ENCODE results near the gene SEC61G. TPM values are rescaled to one million over a fixed set of nuclear protein-coding genes. Genes with fewer than 3 reads are reported as not detected.

Gene SEC61G
- total RNA-seq, 1 experiment from 2014 or later, result 208 TPM

DNA sequence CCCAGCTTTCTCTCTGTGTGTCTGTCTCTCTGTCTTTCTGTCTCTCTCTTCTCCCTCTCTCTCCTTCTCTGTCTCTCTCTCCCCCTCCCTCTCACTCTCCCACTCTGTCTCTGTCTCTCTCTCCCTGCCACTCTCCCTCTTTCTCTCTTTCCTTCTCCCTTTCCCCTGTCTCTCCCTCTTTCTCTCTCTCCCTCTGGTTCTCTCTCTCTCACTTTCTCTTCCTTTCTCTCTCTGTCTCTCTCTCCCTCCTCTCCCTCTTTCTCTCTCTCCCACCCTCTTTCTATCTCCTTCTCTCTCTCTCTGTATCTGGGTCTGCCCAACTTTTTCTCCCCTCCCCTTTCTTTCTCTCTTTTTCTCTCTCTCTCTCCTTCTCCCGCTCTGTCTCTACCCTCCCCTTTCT, 36.5 kb downstream of the SEC61G start:
- DNase-seq (ENCODE audit: low spot score) (no peak), ATAC-seq (no peak)
- ChIA-PET POLR2A (no interaction called here), CTCF (no interaction called here)
- Mint-ChIP-seq H3K36me3 (peaks cover 3% of the 10 kb centered on the region; the same call in 1 of the 2 replicates), H3K4me3 (no peak overlapping the region), H3K27me3 (ENCODE audit: low read depth) (no peaks in the 10 kb centered on the region), H3K27ac (no peak overlapping the region), H3K9me3 (peaks cover 20% of the 10 kb centered on the region), H3K4me1 (0 out of 2 replicates have a peak, but pooled peaks cover 3% of the 10 kb centered on the region)
- no peak for TF ChIP-seq JAZF1 (CRISPR knock-in tag; IDR thresholded peaks at IDR 0.05)
- TF ChIP-seq TEAD4 (CRISPR knock-in tag; IDR thresholded peaks at IDR 0.05), result no peak
- TF ChIP-seq ZNF219 (CRISPR knock-in tag; IDR thresholded peaks at IDR 0.05; ENCODE audit: borderline replicate concordance), result no peak
- TF ChIP-seq, protein P1, sequence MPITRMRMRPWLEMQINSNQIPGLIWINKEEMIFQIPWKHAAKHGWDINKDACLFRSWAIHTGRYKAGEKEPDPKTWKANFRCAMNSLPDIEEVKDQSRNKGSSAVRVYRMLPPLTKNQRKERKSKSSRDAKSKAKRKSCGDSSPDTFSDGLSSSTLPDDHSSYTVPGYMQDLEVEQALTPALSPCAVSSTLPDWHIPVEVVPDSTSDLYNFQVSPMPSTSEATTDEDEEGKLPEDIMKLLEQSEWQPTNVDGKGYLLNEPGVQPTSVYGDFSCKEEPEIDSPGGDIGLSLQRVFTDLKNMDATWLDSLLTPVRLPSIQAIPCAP (CRISPR knock-in tag; IDR thresholded peaks at IDR 0.05), result no peak
- no peak for TF ChIP-seq OVOL2 (CRISPR knock-in tag; IDR thresholded peaks at IDR 0.05; ENCODE audit: borderline replicate concordance)
- TF ChIP-seq ETV6 (CRISPR knock-in tag; IDR thresholded peaks at IDR 0.05), result no peak
- TF ChIP-seq, protein P2, sequence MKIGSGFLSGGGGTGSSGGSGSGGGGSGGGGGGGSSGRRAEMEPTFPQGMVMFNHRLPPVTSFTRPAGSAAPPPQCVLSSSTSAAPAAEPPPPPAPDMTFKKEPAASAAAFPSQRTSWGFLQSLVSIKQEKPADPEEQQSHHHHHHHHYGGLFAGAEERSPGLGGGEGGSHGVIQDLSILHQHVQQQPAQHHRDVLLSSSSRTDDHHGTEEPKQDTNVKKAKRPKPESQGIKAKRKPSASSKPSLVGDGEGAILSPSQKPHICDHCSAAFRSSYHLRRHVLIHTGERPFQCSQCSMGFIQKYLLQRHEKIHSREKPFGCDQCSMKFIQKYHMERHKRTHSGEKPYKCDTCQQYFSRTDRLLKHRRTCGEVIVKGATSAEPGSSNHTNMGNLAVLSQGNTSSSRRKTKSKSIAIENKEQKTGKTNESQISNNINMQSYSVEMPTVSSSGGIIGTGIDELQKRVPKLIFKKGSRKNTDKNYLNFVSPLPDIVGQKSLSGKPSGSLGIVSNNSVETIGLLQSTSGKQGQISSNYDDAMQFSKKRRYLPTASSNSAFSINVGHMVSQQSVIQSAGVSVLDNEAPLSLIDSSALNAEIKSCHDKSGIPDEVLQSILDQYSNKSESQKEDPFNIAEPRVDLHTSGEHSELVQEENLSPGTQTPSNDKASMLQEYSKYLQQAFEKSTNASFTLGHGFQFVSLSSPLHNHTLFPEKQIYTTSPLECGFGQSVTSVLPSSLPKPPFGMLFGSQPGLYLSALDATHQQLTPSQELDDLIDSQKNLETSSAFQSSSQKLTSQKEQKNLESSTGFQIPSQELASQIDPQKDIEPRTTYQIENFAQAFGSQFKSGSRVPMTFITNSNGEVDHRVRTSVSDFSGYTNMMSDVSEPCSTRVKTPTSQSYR (CRISPR knock-in tag; IDR thresholded peaks at IDR 0.05), result no peak
- TF ChIP-seq MYBL2 (CRISPR knock-in tag; IDR thresholded peaks at IDR 0.05), result no peak
- TF ChIP-seq, protein P3, sequence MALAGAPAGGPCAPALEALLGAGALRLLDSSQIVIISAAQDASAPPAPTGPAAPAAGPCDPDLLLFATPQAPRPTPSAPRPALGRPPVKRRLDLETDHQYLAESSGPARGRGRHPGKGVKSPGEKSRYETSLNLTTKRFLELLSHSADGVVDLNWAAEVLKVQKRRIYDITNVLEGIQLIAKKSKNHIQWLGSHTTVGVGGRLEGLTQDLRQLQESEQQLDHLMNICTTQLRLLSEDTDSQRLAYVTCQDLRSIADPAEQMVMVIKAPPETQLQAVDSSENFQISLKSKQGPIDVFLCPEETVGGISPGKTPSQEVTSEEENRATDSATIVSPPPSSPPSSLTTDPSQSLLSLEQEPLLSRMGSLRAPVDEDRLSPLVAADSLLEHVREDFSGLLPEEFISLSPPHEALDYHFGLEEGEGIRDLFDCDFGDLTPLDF (CRISPR knock-in tag; IDR thresholded peaks at IDR 0.05), result no peak
- TF ChIP-seq, protein P4, sequence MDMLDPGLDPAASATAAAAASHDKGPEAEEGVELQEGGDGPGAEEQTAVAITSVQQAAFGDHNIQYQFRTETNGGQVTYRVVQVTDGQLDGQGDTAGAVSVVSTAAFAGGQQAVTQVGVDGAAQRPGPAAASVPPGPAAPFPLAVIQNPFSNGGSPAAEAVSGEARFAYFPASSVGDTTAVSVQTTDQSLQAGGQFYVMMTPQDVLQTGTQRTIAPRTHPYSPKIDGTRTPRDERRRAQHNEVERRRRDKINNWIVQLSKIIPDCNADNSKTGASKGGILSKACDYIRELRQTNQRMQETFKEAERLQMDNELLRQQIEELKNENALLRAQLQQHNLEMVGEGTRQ (CRISPR knock-in tag; IDR thresholded peaks at IDR 0.05), result no peak
- TF ChIP-seq, protein P5, sequence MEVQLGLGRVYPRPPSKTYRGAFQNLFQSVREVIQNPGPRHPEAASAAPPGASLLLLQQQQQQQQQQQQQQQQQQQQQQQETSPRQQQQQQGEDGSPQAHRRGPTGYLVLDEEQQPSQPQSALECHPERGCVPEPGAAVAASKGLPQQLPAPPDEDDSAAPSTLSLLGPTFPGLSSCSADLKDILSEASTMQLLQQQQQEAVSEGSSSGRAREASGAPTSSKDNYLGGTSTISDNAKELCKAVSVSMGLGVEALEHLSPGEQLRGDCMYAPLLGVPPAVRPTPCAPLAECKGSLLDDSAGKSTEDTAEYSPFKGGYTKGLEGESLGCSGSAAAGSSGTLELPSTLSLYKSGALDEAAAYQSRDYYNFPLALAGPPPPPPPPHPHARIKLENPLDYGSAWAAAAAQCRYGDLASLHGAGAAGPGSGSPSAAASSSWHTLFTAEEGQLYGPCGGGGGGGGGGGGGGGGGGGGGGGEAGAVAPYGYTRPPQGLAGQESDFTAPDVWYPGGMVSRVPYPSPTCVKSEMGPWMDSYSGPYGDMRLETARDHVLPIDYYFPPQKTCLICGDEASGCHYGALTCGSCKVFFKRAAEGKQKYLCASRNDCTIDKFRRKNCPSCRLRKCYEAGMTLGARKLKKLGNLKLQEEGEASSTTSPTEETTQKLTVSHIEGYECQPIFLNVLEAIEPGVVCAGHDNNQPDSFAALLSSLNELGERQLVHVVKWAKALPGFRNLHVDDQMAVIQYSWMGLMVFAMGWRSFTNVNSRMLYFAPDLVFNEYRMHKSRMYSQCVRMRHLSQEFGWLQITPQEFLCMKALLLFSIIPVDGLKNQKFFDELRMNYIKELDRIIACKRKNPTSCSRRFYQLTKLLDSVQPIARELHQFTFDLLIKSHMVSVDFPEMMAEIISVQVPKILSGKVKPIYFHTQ (CRISPR knock-in tag; IDR thresholded peaks at IDR 0.05), result no peak
- TF ChIP-seq, protein P6, sequence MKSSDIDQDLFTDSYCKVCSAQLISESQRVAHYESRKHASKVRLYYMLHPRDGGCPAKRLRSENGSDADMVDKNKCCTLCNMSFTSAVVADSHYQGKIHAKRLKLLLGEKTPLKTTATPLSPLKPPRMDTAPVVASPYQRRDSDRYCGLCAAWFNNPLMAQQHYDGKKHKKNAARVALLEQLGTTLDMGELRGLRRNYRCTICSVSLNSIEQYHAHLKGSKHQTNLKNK (CRISPR knock-in tag; IDR thresholded peaks at IDR 0.05), result no peak
- TF ChIP-seq NFYB (CRISPR knock-in tag; conservative IDR thresholded peaks at IDR 0.05; ENCODE audit: low read depth), result no peak
- TF ChIP-seq RELA (CRISPR knock-in tag; IDR thresholded peaks at IDR 0.05; ENCODE audit: borderline replicate concordance), result no peak
- no peak for TF ChIP-seq ZBTB21 (CRISPR knock-in tag; IDR thresholded peaks at IDR 0.05; ENCODE audit: borderline replicate concordance)
- TF ChIP-seq NFATC4 (CRISPR knock-in tag; IDR thresholded peaks at IDR 0.05), result no peak
- no peak for TF ChIP-seq JUN (CRISPR knock-in tag; IDR thresholded peaks at IDR 0.05)

DNA sequence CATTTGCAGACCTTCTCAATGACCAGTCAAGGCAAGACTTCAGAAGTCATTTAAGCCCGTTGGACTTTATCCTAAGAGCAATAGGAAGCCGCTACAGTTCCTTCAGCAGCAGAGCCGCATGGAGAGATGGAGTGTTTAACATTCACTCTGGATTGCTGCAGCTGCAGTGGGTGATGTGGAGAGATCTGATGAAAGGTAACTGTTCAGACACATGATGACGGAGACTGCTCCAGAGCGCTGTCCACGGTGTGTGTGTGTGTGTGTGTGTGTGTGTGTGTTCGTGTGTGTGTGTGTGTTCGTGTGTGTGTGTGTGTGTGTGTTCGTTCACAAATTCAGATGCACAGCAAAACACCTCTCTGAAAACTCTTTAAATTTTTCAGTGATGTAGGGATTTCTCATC, 37.0 kb downstream of the SEC61G start:
- Mint-ChIP-seq H3K9me3 (peaks cover 25% of the 10 kb centered on the region), H3K4me3 (no peak overlapping the region), H3K4me1 (0 out of 2 replicates have a peak, but pooled peaks cover 3% of the 10 kb centered on the region), H3K36me3 (peaks cover 6% of the 10 kb centered on the region; the same call in 1 of the 2 replicates), H3K27me3 (ENCODE audit: low read depth) (no peaks in the 10 kb centered on the region), H3K27ac (no peak overlapping the region)
- ATAC-seq, result no peak
- ChIA-PET POLR2A (no interaction called here), CTCF (no interaction called here)
- no peak for DNase-seq (ENCODE audit: low spot score)
- TF ChIP-seq SOX15 (CRISPR knock-in tag; IDR thresholded peaks at IDR 0.05) (no peak), NFYB (CRISPR knock-in tag; conservative IDR thresholded peaks at IDR 0.05; ENCODE audit: low read depth) (no peak), ZNF423 (CRISPR knock-in tag; IDR thresholded peaks at IDR 0.05) (no peak), SMAD3 (CRISPR knock-in tag; IDR thresholded peaks at IDR 0.05; ENCODE audit: borderline replicate concordance) (no peak), SP1 (CRISPR knock-in tag; conservative IDR thresholded peaks at IDR 0.05) (no peak), ZNF219 (CRISPR knock-in tag; IDR thresholded peaks at IDR 0.05; ENCODE audit: borderline replicate concordance) (no peak)
- TF ChIP-seq, protein P7, sequence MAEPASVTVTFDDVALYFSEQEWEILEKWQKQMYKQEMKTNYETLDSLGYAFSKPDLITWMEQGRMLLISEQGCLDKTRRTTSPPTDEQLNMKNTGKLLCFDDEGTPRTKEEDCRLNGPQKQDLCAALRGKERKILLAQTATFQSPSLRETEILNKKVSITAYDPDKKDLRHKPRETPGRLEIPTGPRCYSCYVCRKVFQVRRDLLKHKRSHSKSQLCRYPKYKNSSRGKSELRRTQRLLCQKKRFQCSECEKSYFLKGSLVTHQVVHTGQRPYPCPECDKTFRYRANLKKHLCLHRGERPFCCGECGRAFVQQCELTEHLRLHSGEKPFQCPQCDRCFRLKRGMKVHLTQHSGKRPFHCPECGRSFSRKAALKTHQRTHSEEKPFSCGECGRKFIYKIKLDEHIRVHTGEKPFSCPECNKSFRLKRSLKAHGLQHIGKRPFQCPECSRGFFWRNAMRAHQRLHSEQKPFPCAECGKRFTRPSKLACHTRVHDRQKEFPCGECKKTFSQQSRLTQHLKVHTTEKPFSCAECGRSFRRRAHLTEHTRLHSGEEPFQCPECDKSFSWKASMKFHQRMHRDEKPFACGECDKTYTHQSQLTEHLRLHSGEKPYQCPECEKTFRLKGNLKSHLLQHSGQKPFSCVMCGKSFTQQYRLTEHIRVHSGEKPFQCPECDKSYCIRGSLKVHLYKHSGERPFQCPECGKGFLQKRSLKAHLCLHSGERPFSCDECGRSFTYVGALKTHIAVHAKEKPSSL (CRISPR knock-in tag; conservative IDR thresholded peaks at IDR 0.05), result no peak
- TF ChIP-seq, protein P4 (CRISPR knock-in tag; IDR thresholded peaks at IDR 0.05), result no peak
- TF ChIP-seq, protein P8, sequence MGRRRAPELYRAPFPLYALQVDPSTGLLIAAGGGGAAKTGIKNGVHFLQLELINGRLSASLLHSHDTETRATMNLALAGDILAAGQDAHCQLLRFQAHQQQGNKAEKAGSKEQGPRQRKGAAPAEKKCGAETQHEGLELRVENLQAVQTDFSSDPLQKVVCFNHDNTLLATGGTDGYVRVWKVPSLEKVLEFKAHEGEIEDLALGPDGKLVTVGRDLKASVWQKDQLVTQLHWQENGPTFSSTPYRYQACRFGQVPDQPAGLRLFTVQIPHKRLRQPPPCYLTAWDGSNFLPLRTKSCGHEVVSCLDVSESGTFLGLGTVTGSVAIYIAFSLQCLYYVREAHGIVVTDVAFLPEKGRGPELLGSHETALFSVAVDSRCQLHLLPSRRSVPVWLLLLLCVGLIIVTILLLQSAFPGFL (CRISPR knock-in tag; IDR thresholded peaks at IDR 0.05; ENCODE audit: borderline replicate concordance), result no peak

Data from WTC11 (cell line).